ENCODE measurements around the gene PHEX.

- TF ChIP-seq CTCF (IDR thresholded peaks at IDR 0.05; ENCODE audit: low read depth, low read length, poor library complexity, severe bottlenecking) (no peak), EZH2phosphoT487 (IDR thresholded peaks at IDR 0.05; ENCODE audit: borderline replicate concordance, low read length) (no peak)
These were observed 109.1 kb downstream of the PHEX start for GRCh38 chrX:22141047-22141730.
